GM18508 (cell line): ENCODE data around the gene MND1.

Experiments
- ATAC-seq: cut with Tn5 transposase; IDR thresholded peaks from one replicate; pipeline ENCODE4 v1.9.1; 2021; ENCODE audit warnings: moderate number of reproducible peaks; ENCODE audit not compliant: insufficient read depth, unreplicated experiment

MND1 gene

DNA sequence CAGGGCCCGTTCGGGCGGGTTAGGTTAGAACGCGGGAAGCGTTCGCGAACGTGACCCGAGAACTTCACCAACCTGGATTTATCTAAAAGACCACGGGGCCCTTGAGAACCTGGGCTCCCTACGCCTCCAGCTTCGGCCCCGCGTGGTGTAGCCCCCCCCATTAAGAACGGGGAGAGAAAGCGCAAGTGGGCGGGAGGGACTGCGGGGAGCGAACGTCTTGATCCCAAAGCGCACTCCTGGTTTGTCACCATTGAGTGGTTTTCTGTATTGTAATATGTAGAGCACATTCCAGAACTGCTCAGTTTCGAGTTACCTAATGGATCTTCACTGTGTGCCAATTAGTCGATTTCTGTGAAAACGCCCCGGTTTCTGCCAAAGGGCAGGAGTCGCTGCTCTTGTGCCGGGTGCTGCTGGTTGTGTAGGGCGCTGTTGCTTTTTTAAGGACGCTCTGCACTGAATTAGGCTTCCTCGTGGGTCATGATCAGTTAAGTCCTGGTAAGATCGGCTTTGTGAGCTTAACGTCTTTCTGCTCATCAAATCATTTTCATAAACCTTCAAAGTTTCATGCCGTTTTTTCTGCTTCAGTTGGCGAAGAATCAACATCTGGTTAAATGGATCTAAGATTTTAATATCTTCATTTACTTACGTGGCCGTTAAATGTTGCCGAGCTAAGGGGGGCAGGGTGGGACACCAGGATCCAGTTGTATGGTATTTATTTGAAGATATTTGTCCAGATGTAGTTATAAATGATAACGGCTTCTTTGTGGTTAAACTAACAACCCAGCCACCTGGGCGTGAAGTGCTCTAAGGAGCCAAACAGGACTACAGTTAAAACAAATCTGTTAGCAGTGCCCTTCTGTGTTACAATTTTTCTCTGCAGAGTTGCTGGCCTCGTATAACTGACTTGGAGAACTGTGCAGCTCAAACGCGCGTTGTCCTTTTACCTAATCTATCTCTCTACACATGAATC lies 809 bp downstream of the MND1 start:
- peak; percentile 23 for ATAC-seq

DNA sequence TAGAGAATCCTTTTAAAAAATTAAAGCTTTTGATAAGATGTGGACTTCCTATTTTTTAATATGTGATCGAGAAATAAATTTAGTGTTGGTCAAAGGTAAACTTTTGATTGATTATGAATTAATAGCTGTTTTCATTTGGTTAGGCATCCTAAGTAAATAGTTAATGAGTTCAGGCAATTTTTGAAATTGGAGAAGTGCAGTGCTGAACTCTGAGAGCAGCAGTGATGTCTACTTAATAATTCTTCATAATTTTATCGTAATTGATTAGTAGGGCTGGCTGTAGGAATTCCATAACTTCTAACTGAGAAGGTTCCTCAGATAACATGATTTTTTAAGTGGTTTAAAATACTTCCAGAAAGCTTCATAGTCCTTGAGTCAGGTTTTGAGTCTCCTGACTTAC lies 1.5 kb downstream of the MND1 start:
- ATAC-seq = no peak

DNA sequence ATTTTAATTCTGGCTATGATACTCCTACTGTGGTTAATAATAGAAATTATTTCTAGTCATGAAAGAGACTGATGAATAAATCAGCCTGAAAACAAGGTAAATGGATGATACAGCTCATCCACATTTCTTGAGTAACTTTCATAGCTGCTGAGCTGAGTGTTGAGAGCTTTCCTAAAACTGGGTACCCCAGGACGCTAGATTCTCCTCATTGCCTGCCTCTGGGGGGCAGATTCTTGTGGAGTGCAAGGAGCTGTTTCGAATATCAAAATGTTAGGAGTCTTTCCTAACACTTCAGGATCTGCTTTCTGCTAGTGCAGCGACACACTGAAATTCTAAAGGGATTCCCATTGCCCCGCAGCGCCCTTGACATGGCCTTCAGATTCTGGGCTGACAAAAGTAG lies 2.1 kb downstream of the MND1 start:
- no peak for ATAC-seq

DNA sequence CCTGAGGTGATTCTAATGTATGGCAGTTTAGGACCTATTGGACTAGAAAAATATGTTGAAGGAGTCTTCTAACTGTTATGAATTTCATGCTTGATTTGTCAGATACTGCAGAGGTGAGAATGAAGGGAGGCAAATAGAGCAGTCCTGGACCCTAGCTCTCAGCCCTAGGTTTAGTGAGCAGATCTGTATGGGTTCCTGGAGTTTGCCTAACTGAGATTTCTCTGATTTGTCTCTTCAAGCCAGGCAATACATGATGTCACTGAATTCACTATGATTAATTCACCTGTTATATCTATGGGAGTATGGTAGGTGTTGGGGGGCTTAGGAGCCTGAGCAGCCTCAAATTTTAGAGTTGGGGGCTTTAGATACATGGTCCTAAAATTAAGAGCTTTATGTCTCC lies 2.6 kb downstream of the MND1 start:
- ATAC-seq = no peak

DNA sequence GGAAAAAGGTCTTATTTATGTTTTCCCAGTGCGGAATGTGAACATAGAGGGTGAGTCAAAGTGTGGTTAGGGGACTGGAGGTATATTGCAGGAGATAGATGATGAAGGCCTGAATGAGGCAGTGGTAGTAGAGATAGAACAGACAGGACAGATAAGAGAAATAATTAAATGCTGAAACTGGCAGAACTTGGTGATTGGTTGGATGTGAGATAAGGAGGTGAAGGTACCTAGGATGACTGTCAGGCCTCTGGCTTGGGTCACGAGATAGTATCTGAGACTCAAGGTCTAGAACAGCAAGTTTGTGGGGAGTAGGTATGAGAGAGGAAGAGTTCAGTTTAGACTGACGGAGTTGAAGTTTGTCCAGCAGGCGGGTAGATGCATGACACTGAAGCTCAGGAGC lies 3.5 kb downstream of the MND1 start:
- no peak for ATAC-seq

DNA sequence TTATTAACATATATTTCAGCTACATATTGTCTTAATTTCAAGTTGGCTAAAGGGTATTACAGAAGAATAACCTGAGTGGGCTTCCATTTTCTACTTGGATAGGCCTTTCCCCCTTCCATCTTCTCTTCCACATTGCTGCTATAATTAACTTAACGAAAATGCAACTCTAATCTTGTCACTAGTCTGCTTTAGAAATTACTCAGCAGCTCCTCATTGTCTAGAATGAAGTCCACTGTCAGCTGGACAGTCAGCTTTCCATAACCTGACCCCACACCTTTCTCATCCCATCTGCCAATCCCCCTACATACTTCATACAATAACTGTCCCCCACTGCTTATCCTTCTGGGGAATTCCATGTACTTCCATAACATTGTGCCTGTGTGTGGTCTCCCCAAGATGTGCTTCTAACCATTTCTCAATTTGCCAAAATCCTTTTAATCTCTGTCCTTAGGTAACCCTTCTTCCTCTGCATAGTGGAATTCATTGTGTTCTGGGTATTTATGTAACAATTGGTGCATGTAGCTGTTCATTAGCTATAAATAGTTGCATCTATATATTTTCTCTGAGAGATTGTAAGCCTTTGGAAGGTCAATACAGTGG lies 4.8 kb downstream of the MND1 start:
- no peak for ATAC-seq

DNA sequence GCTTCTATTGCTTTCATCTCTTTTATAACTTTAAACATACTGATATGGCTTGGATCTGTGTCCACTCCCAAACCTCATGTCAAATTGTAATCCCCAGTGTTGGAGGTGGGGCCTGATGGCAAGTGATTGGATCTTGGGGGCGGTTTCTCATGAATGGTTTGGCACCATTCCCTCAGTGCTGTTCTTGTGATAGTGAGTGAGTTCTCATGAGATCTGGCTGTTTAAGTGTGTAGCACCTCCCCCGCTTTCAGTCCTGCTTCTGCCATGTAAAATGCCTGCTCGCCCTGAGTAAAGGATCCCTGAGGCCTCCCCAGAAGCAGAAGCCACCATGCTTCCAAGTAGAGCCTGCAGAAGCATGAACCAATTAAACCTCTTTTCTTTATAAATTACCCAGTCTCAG lies 17.7 kb downstream of the MND1 start:
- ATAC-seq = no peak

DNA sequence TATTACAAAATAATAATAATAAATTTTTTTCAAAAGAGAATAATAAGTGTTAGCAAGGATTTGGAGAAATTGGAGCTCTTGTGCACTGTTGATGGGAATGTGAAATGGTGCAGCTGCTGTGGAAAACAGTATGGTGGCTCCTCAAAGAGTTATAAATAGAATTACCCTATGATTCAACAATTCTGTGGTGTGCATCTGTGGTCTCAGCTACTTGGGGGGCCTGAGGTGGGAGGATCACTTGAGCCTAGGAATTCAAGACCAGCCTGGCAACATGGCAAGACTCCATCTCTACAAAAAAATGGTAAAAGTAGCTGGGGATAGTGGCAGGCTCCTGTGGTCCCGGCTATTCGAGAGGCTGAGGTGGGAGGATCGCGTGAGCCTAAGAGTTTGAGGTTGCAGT lies 19.6 kb downstream of the MND1 start:
- ATAC-seq = no peak

DNA sequence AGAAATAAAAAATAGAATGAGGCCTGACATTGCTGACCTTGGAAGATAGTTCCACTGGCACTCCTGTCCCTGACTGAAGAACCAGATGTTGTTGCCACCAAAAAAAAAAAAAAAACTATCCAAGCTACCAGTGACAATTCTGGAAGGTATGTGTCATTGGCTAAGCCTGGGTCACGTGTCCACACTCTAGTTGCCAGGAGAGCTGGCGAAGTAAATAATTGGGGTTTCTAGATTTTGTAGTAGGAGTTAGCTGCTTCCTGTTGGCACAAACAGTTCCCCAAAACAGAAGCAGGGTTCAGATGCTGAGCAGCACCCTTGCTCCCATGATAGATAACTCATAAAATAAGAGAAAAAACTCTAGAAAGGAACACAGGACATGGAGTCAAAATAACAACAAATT lies 20.5 kb downstream of the MND1 start:
- ATAC-seq = no peak

DNA sequence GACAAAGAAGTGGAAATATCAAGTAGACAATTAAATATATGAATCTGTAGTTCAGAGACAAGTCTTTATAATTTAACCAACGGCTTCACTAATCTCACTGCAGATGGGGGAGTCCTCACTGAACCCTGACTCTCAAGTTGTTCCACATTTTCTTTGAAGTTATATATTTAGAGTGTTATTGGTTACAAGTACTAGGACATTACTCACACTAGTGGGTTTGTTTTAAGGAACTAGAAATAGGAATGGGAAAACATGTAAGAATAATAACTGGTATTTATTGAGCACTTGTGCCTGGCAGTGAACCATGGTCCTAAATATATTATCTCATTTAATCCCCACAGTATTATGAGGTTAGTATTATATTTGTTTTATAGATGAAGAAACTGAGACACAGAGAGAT lies 22.0 kb downstream of the MND1 start:
- ATAC-seq = no peak

DNA sequence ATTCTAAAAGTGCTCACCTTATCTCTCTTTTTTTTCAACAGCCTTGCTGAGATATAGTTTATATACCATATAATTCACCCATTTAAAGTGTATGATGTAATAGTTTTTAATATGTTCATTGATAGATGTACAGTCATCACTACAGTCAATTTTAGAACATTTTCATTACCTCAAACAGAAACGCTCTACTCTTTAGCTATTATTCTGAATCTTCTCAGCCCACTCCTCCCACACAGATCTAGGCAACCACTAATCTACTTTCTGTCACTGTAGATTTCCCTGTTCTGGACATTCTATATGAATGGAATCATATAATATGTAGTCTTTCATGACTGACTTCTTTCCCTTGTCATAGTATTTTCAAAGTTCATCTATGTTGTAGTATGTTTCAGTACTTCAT lies 22.6 kb downstream of the MND1 start:
- no peak for ATAC-seq

DNA sequence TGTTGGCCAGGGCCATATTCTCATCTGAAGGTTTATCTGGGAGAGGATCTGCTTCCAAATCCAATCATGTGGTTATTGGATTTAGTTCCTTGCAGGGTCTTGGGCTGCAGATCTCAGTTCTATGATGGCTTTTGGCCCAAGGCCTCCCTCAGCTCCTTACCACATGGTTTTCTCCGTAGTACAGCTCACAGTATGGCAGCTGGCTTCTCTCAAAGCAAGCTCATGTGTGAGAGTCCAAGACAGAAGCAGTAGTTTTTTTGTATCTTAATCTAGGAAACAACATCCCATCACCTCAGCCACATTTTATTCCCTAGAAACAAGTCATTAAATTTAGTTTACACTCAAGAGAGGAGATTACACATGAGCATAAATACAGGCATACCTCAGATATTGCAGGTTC lies 24.5 kb downstream of the MND1 start:
- no peak for ATAC-seq

DNA sequence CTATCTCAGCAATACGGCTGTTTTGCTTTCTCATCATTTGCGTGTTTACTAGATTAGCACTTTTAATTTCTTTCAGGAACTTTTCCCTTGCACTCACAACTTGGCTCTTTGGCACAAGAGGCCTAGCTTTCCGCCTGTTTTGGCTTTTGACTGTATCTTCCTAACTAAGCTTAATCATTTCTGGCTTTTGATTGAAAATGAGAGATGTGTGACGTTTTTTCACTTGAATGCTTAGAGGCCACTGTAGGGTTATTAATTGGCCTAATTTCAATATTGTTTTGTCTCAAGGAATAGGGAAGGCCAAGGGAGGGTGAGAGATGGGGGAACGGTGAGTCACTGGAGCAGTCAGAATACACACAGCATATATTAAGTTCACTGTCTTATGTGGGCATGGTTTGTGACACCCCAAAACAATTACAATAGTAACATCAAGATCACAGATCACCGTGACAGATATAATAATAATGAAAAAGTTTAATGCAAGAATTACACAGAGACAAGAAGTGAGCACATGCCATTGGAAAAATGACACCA lies 27.3 kb downstream of the MND1 start:
- ATAC-seq = no peak

DNA sequence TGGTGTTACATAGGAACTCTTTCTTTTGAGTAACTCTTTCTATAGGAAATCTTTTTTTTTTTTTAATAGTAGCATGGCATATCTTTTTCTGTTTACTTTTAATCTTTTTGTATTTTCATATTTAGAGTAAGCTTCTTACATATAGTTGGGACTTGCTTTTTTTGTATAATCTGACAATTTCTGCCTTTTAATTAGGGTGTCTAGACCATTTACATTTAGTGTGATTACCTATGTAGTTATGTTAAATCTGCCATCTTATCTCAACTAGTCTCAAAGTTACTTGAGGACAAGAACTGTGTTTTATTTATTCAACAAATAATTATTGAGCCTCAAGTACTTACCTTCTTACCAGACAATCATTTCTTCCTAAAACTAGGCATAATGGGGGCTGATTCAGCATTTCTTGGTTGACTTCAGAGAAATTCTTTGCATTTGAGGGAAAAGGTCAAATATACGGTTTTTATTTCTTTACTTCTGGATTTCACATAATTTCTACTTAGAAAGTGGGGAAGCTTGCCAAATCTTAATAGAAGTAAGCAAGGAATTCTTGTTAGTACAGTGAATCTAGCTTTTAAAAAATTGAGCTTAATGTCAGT lies 28.6 kb downstream of the MND1 start:
- ATAC-seq = no peak

DNA sequence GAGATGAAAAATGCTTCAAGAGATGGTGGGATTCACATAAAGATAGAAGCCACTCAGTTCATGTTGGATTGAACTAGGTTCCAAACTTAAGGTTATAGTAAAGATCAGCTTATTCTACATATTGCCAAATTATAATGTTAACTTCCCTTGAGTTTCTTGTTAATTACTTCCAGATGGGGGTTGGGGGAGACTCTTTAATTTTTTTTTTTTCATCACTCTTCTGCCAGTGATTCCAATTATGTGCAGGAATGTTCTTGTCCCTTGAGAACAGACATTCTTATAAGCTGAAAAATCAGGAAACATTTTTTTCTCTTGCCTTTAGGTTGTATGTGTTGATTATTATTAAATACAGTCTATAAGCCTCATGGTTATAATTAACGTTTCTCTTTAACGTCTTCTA lies 30.0 kb downstream of the MND1 start:
- ATAC-seq = no peak

DNA sequence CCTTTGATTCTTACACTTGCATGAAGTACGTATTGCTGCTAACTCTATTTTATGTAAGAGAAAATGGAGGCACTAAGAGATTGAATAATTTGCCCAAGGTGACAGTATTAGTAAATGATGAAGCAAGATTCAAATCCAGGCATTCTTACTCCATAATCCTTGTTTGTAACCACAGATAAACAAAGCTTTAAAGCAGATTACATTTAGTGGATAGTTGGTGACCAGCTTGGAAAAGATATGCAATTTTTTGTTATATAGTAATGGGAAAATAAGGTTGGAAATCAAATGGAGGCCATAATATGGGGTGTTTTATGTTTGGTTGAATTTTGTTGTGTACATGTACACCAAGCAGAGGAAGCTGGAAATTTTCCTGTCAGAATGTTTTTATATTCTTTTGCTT lies 30.8 kb downstream of the MND1 start:
- ATAC-seq = no peak

DNA sequence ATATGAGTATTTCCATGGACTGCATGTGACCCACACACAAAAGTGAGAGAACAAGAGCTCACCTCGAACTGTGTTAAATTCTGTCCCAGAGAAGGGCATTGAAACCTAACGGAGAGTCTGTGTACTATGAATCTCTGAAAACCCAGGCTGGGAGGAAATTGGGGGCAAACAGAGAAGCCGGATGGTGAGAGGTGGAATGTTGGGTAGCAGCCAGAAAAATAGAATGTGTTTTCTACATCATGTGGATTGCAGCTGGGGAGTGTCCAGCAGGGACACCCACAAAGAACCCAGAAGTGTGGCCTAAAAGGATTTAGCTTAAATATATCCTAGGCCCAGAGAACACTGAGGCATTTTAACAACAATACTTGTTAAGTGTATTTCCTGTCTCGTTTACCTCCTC lies 38.6 kb downstream of the MND1 start:
- no peak for ATAC-seq

DNA sequence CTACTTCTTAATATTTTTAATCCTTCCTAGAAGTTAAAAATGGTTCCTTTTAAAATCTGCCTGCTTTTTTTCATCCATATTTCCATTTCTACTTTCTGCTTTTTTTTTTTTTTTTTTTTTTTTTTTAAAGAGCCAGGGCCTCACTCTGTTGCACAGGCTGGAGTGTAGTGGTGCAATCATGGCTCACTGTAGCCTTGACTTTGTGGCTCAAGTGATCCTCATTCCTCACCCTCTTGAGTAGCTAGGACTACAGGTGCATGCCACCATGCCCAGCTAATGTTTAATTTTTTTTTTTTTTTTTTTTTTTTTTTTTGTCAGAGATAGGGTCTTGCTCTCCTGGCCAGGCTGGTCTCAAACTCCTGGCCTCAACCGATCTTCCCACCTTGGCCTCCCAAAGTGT lies 39.7 kb downstream of the MND1 start:
- ATAC-seq = no peak

DNA sequence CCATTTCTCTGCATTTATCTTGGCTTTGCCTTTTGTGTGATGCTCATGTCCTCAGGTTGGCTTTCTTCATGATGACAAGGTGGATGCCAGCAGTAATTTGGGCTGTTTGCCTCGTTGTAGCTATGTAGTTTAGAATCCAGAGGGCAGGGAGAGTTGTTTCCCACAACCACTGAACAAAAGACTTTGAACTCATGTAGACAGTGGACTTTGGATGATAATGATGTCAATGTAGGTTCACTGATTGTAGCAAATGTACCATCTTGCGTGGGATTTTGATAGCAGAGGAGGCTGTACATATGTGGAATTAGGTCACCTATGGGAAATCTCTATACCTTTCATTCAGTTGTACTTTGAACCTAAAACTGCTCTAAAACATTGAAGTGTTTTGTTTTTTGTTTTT lies 41.3 kb downstream of the MND1 start:
- ATAC-seq = no peak

DNA sequence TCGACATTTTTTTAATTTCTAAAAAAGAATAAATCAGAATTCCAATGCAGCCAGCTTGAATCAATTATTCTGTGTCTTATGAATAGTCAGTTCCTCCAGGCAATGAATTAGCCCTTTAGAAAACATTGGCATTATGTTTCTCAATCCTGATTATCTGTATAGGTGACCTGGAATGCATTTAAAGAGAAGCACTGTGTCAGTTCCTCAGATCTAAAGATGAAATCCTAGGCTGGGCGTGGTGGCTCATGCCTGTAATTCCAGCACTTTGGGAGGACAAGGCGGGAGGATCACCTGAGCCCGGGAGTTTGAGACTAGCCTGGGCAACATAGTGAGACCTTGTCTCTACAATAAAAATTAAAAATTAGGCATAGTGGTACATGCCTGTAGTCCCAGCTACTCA lies 43.5 kb downstream of the MND1 start:
- no peak for ATAC-seq

DNA sequence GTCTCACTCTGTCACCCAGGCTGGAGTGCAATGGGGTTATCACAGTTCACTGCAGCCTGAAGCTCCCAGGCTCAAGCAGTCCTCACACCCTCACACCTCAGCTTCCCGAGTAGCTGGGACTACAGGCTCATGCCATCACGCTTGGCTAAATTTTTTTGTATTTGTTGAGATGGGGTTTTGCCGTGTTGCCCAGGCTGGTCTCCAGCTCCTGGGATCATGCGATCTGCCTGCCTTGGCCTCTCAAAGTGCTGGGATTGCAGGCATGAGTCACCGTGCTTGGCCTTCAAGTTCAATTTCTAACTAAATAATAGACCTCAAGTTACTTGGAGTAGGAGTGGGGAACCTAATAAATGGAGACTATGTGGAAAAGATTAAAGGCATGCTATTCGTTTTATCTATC lies 48.9 kb downstream of the MND1 start:
- ATAC-seq = no peak
